Subcutaneous adipose tissue (tissue), 4 donors: ENCODE measurements around the gene TTYH2. TPM values are rescaled to one million over a fixed set of nuclear protein-coding genes. Genes with fewer than 3 reads are reported as not detected.

Experiments used
- total RNA-seq, 4 donors: library from RNA; depleted of rRNA; stranded (reverse); fragments of >200 nt; gene quantifications; one replicate each; pipeline ENCODE4 v1.1.0, GENCODE V29; 2016
- TF ChIP-seq, protein P1 (sequence below): fragments of 450-650 bp; IDR thresholded peaks from one replicate; pipeline ENCODE4 v1.5.1; 2016; ENCODE audit warnings: low read depth, mild to moderate bottlenecking, control low read depth, antibody characterized with exemption, moderate library complexity

TTYH2 gene
- total RNA-seq, 4 donors from 2014 or later, result 4.6 to 14.4 (median 5.9) TPM

DNA sequence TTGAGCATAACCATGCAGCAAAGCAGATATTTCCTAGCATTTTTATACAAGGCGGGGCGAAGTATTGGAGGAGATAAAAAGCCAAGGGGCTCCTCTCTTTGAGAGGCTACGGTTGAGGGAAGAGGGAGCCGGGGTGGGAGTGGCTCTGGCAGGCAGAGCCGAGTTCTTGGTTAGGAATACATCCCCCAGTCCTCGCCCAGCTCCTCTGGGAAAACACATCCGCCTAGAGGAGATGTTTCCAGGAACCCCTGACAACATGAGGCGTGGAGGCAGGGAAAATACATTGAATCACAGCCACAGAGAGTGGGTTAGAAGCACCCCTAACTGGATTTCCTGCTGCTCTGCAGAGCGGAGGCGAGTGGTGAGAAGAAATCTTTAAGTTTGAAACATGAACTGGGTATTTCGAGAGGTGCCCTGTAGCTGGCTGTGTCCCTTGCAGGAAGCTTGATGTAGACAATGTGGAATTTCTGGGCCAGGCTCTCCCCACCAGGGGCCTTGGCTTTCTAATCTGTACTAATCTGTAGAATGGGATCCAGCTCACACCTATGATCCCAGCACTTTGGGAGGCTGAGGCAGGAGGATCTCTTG lies 27.3 kb downstream of the TTYH2 start:
- TF ChIP-seq, protein P1, sequence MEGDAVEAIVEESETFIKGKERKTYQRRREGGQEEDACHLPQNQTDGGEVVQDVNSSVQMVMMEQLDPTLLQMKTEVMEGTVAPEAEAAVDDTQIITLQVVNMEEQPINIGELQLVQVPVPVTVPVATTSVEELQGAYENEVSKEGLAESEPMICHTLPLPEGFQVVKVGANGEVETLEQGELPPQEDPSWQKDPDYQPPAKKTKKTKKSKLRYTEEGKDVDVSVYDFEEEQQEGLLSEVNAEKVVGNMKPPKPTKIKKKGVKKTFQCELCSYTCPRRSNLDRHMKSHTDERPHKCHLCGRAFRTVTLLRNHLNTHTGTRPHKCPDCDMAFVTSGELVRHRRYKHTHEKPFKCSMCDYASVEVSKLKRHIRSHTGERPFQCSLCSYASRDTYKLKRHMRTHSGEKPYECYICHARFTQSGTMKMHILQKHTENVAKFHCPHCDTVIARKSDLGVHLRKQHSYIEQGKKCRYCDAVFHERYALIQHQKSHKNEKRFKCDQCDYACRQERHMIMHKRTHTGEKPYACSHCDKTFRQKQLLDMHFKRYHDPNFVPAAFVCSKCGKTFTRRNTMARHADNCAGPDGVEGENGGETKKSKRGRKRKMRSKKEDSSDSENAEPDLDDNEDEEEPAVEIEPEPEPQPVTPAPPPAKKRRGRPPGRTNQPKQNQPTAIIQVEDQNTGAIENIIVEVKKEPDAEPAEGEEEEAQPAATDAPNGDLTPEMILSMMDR, result no peak

DNA sequence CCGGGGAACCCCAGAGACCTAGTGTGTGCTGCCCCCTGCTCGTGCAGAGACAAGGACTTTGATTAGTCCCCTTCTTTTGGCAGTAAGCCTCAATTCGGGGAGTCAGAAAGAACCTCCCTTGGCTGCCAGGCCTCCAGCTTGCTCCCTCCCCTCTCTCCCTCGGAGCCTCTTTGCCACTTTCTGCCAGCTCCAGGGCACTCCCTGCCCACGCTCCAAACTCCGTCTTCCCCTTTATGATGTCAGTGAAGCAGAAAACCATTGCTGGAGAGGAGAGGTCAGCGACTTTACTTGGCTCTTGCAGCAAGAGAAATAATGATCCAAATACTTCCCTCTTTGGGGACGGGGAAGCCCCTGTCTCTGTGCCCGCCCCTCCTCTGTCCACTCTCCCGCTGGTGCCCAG lies 28.1 kb downstream of the TTYH2 start:
- TF ChIP-seq, protein P1, result no peak

DNA sequence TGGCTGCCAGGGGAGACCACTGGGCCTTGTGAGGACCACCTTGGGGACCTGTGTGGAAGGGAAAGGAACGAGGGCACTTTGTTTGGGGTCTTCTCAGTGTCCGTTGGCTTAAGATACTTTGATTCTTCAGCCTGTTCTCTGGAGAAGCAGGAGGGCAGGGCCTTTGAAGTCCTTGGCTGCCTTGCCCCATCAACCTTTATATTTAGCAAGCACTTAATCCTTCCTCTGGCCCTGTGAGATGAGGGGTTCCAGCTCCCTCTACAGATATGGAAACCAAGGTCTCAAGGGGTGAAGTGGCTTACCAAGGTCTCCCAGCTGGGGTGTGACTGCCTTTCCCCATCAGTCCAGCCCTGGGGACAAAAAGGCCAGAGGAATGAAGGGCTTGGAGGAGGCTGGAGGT lies 28.5 kb downstream of the TTYH2 start:
- TF ChIP-seq, protein P1, result no peak

DNA sequence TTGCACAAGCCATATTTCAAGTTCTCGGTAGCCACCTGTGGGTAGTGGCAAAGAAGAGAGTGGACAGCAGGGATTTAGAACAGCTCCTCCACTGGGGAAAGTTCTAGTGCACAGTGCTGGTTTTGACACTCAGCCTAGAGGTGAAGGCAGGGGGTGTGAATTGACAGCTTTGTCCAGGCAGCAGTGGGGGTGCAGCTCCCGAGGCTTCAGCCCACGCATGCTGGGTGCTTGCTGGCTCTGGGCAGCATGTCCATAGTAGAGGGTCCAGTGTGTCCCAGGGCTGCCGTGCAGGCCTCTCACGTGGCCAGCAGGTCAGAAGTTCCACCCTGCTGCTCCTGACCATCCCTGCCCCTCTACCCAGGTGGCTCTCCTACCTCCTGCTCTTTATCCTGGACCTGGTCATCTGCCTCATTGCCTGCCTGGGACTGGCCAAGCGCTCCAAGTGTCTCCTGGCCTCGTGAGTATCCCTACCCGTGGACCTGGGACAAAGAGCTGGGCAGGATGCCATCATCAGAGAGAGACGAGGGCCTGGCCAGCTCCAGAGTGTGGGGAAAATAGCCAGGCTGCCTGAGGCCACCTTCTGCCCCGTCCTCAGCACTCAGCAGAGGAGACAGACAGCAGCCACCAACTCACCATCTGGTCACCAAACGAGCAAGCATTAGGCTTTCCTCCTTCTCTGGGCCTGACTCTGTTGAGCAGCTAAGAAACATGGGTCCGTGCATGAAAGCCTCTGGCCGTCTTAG lies 29.8 kb downstream of the TTYH2 start:
- TF ChIP-seq, protein P1, result no peak

DNA sequence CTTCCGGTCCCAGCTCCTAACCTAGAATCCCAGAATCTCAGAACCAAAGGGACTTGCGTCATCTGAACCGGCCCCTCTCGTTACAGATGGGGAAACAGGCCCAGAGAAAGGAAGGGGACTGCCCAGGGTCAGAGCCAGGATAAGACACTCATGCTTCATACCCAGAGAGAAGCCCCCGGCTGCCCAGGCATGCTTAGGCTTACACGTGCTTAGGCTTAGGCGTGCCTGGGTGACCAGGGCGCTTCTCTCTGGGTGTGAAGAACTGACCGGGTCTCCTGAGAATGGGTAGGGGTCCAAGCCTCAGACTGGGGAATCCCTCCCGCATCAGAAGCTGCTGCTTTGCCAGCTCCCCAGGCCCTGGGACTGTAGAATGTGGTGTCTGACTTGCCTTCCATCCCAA lies 30.8 kb downstream of the TTYH2 start:
- TF ChIP-seq, protein P1, result no peak

DNA sequence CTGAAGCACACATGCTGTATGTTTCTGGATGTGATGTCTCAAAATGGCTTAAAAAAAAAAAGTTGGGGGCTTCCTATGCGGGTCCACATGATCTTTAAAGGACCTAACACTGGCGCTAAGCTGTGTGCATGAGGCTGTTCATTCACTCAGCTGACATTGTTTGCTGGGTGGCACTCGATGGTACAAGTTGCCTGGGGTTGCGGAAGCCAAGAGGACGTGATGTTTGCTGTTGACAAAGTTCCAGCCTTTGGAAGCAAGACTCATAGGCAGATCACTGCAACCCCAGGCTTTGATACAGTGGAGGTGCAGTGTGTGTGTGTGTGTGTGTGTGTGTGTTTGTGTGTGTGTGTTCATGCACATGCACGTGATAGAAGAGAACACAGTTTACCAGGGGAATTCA lies 31.2 kb downstream of the TTYH2 start:
- TF ChIP-seq, protein P1, result no peak

DNA sequence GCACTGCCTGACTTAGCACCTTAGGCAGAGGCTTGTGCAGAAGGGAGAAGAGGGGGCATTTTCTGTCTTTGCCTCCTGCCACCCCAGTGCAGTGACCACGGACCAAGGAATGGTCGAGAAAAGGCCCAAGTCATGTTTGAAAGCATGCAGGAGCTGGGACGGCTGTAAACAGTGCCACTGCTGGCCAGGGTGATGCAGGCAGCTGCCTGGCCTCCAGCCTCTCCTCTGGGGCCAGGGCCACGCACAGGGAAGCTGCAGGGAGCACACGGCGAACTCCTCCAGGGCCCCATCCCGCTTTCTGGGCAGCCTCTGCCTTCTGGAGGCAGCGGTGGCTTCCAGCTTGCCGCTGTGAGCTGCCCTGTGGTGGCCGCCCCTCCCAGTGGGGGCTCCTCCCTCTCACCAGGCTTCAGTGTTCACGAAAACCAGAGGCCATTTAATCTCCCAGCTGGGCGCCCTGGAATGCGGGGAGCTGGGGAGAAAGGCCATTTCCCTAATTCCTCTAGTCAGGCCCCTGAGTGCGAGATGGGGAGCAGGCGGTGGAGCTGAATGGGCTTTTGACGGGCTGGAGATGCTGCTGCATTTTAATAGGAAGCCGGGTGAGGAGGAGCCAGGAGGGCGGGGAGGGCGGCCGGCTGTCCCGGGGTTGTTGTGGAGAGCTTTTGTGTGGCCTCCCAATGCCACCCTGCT lies 31.9 kb downstream of the TTYH2 start:
- TF ChIP-seq, protein P1, result no peak
